Upper lobe of left lung (tissue), 6 donors: ENCODE data around the gene ZNF229. TPM values are rescaled to one million over a fixed set of nuclear protein-coding genes. Genes with fewer than 3 reads are reported as not detected.
"Not testable (repeated sequence)": the region's sequence is repeated elsewhere in the genome, so short reads cannot be mapped to it uniquely, and the experiment has no call there.

Experiments
- ATAC-seq, 2 donors: fragments of 200-7000 bp; cut with Tn5 transposase; one replicate each; pipeline ENCODE4 v1.9.1; 2022; ENCODE audit warnings: mild to moderate bottlenecking in 2 of 2, moderate library complexity in 2 of 2; ENCODE audit not compliant: low FRiP score in 2 of 2
- DNase-seq, 2 donors: peaks; one replicate each; pipeline ENCODE4 v3.0.0-alpha.2; 2019 to 2020
- H3K27ac ChIP-seq, 4 donors: fragments of 200-600 bp; sonication (generic); one replicate each; pipeline ENCODE4 v1.5.1; 2016 to 2019
- H3K27me3 ChIP-seq, 4 donors: fragments of 200-600 bp; sonication (generic); one replicate each; pipeline ENCODE4 v1.5.1; 2017 to 2019
- H3K36me3 ChIP-seq, 4 donors: fragments of 200-600 bp; sonication (generic); one replicate each; pipeline ENCODE4 v1.5.1; 2016 to 2019
- H3K4me1 ChIP-seq, 4 donors: fragments of 200-600 bp; sonication (generic); one replicate each; pipeline ENCODE4 v1.5.1; 2018 to 2019
- H3K4me3 ChIP-seq, 4 donors: fragments of 200-600 bp; sonication (generic); one replicate each; pipeline ENCODE4 v1.5.1; 2017 to 2019; ENCODE audit warnings: mild to moderate bottlenecking in 2 of 4, moderate library complexity in 1 of 4
- H3K9me3 ChIP-seq, 4 donors: fragments of 200-600 bp; sonication (generic); one replicate each; pipeline ENCODE4 v1.5.1; 2018 to 2019
- EP300 ChIP-seq, 4 donors: sonication (generic); formaldehyde crosslinking; IDR thresholded peaks; one replicate each; pipeline ENCODE4 v1.5.1; 2017; ENCODE audit warnings: antibody characterized with exemption in 4 of 4, control low read depth in 2 of 4
- POLR2A ChIP-seq, 4 donors: fragments of 450-650 bp; IDR thresholded peaks; one replicate each; pipeline ENCODE4 v1.5.1; 2016 to 2017; ENCODE audit warnings: antibody characterized with exemption in 4 of 4, mild to moderate bottlenecking in 2 of 4
- POLR2AphosphoS5 ChIP-seq, 2 donors: sonication (generic); formaldehyde crosslinking; IDR thresholded peaks; one replicate each; pipeline ENCODE4 v1.5.1; 2017; ENCODE audit warnings: antibody characterized with exemption in 2 of 2
- WGBS, 2 donors: methylation state at CpG; one replicate each; pipeline ENCODE4 v1.1.5; 2017 to 2018; 5-methylcytosine and 5-hydroxymethylcytosine counted together
- total RNA-seq, 6 donors: library from RNA; depleted of rRNA in 4 of 6; stranded (reverse); fragments of >200 nt in 4 of 6; gene quantifications; one replicate each; pipeline versions ENCODE4 v1.1.0 to v1.2.1, GENCODE V29; 2016 to 2021
- TF ChIP-seq, protein P1 (sequence below), 6 experiments: fragments of 450-650 bp in 4 of 6; fragments of 200-600 bp in 2 of 6; sonication (generic) in 2 of 6; IDR thresholded peaks; one replicate each; pipeline ENCODE4 v1.5.1; 2016 to 2019; ENCODE audit warnings: antibody characterized with exemption in 6 of 6
- donor health status: DM: no; HTN: no; CAD: no; lungs with moderate emphysema.
- donor health status: DM: no; HTN: yes; CAD: no; lungs with severe emphysema.

Gene ZNF229
- total RNA-seq, 6 donors from 2014 or later: 1.4 to 2.2 (median 1.8) TPM

DNA sequence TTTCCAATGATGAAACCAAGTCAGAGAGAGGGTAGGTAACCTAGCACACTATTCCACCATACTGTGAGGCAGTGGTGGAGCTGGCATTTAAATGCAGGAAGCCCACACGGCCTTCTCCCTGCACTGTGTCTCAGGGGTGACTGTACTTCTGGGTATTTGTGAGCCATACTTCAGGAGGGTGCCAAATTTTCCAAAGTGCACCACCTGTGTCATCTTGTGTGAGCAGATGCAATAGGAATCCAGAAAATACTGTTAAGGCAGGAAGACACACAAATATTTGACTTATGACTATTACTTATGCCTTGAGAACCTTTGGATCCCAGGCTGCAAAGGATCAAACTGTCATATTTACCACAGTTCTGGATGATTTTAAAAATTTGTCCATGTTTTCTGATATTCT is 17.3 kb downstream of the ZNF229 start:
- H3K9me3 ChIP-seq: peaks cover 28 to 94% (median 72%) of the 10 kb centered on the region in 4 donors
- no peak overlapping the region for H3K27ac ChIP-seq

DNA sequence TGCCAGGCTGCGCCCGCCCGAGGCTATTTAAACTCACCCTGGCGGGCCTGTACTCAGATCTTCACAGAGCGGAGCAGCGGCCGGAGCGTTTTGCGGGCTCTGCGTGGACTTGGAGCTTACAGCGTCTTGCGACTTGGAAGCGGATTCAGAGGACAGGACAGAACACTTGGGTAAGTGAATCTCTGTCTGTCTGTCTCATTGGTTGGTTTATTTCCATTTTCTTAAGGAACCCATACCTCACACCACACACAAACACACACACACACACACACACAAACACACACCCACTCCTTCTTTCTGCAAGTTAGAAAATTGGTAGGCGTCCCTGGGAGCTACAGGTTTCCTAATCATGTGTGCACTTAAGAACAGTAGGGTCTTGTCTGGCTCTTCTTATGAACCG is 32.7 kb downstream of the ZNF229 start:
- ATAC-seq, H3K27ac ChIP-seq, H3K27me3 ChIP-seq, H3K4me3 ChIP-seq, H3K36me3 ChIP-seq, H3K4me1 ChIP-seq: not testable (repeated sequence)
- 89% methylated on average over 6 to 10 of the region's 15 CpGs for WGBS, 2 donors
- DNase-seq: peak in 1 of 2 donors; percentile 8
- peaks cover 3 to 73% (median 23%) of the 10 kb centered on the region in 4 donors for H3K9me3 ChIP-seq

More for the DNA sequence above, 17.3 kb downstream of the ZNF229 start:
- no peak for DNase-seq
- TF ChIP-seq POLR2A (IDR thresholded peaks at IDR 0.05) (no peak), EP300 (IDR thresholded peaks at IDR 0.05) (no peak), POLR2AphosphoS5 (IDR thresholded peaks at IDR 0.05) (no peak)
- TF ChIP-seq, protein P1, sequence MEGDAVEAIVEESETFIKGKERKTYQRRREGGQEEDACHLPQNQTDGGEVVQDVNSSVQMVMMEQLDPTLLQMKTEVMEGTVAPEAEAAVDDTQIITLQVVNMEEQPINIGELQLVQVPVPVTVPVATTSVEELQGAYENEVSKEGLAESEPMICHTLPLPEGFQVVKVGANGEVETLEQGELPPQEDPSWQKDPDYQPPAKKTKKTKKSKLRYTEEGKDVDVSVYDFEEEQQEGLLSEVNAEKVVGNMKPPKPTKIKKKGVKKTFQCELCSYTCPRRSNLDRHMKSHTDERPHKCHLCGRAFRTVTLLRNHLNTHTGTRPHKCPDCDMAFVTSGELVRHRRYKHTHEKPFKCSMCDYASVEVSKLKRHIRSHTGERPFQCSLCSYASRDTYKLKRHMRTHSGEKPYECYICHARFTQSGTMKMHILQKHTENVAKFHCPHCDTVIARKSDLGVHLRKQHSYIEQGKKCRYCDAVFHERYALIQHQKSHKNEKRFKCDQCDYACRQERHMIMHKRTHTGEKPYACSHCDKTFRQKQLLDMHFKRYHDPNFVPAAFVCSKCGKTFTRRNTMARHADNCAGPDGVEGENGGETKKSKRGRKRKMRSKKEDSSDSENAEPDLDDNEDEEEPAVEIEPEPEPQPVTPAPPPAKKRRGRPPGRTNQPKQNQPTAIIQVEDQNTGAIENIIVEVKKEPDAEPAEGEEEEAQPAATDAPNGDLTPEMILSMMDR (IDR thresholded peaks at IDR 0.05): no peak
- Histone ChIP-seq H3K27me3 (no peaks in the 10 kb centered on the region), H3K36me3 (peaks cover 0 to 29% (median 6%) of the 10 kb centered on the region in 4 donors), H3K4me3 (no peak overlapping the region), H3K4me1 (no peaks in the 10 kb centered on the region)
- no peak for ATAC-seq
- 82 to 84% methylated on average over 1 of the region's 1 CpG for WGBS, 2 donors

DNA sequence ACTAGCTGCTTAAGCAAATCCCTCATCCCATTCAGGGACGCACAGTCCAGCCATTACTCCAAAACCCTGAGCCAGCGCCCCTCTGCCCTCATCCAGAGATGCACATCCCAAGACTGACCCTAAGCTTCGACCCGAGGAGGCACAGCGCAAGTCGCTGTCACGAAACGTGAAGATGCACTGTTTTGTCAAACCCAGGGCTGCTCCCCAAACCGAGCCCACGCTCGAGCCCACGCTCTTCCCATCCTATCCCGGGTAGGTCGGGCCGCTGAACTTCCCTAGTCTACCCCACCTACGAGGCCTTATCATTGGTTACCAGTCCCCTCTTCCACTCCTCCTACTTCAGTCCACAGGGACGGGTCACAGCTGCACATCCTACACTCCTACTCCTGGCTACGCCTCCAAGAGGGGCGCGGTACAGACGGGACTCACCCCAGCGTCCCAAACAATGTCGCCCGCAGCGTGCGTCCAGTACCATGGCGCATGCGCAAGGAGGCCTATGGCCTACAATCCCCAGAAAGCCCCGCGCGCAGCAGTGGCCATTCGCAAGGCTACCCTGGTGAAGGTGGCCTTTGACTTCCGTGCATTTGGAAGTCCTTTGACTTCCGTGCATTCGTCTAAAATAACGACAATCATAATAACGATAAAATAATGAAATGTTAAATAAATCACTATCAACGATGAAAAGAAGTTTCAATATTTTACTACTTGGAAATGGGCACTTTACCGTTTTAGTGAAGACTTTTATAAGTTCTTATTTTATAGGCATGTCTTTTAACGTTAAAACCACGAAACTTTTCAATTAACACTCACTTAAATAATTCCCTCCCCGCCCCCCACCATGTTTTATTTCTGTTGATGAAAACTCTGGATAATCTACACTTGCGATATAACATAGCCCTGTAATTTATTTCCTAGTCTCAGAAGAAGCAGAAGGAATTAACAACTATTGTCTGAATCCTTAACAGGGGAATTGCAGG is 46.8 kb downstream of the ZNF229 start, which contains the start of gene ZNF285:
Gene ZNF285 (minus strand): TSS at position 470 of the 977 bp plus-strand sequence. CDS start 4,395 bp downstream, outside the sequence.
- DNase-seq: peak; percentile 77 to 90
- no peaks in the 10 kb centered on the region for H3K36me3 ChIP-seq
- no peak within 1 kb of the TSS for H3K27ac ChIP-seq
- peaks cover 0 to 28% (median 13%) of the 10 kb centered on the region in 4 donors for H3K9me3 ChIP-seq
- peak in 1 of 2 donors; percentile 23 for TF ChIP-seq POLR2AphosphoS5 (IDR thresholded peaks at IDR 0.05)
- TF ChIP-seq EP300 (IDR thresholded peaks at IDR 0.05): no peak
- TF ChIP-seq POLR2A (IDR thresholded peaks at IDR 0.05): no peak
- TF ChIP-seq, protein P1 (IDR thresholded peaks at IDR 0.05): no peak
- H3K27me3 ChIP-seq: no peaks in the 10 kb centered on the region
- peak; percentile 91 to 99 for ATAC-seq
- peaks cover 0 to 4% (median 2%) of the 10 kb centered on the region in 4 donors for H3K4me1 ChIP-seq
- 9 to 10% methylated on average over 33 to 43 of the region's 43 CpGs for WGBS, 2 donors
- H3K4me3 ChIP-seq: peak within 1 kb of the TSS; percentile 29 to 55 (median 48)

DNA sequence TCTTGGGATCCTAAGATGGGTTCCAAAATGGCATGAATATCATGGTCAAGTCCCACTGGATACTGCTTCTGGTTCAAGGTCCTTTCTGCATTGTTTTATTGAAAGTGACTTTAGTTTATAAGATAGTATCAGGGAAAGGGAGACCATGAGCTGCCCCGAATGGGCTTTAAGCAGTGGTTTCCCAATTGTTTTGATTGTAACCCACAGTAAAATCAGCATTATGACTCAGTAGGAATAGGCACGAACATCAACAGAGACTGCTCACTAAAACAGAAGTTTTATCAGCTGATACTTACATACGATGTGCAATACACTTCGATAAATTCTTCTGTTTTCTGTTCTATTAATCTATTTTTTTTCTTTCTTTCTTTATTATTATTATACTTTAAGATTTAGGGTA is 59.0 kb downstream of the ZNF229 start:
- H3K9me3 ChIP-seq: peaks cover 3 to 28% (median 16%) of the 10 kb centered on the region in 4 donors
- H3K4me1 ChIP-seq, H3K27ac ChIP-seq, ATAC-seq, DNase-seq, H3K4me3 ChIP-seq, H3K27me3 ChIP-seq: not testable (repeated sequence)
- 91 to 94% methylated on average over 4 of the region's 4 CpGs for WGBS, 2 donors
- peaks cover 0 to 18% (median 2%) of the 10 kb centered on the region in 4 donors for H3K36me3 ChIP-seq

Other genes with a start within 250 kb of the ZNF229 start
- 10 to 100 TPM in 4 of 6 donors, 1 to 10 TPM in 2; 5.3 to 23.0 (median 16.8) TPM for gene ZNF227, start 235.9 kb downstream of the ZNF229 start, total RNA-seq
- gene ZNF233, start 188.6 kb downstream of the ZNF229 start, total RNA-seq: under 1 TPM in 4 of 6 donors, not detected in 2; 0.15 to 0.44 (median 0.25) TPM
- gene ZNF235, start 143.4 kb downstream of the ZNF229 start, total RNA-seq: 10 to 100 TPM in 2 of 6 donors, 1 to 10 TPM in 4; 3.0 to 16.8 (median 8.3) TPM
- gene ZNF112, start 91.8 kb downstream of the ZNF229 start, total RNA-seq: 1 to 10 TPM in 5 of 6 donors, under 1 TPM in 1; 0.44 to 6.3 (median 4.0) TPM
- 1 to 10 TPM in 4 of 6 donors, under 1 TPM in 1, not detected in 1; 0.61 to 3.8 (median 1.3) TPM for gene ZNF285, start 46.9 kb downstream of the ZNF229 start, total RNA-seq
- gene ZNF180, start 52.0 kb upstream of the ZNF229 start, total RNA-seq: 10 to 100 TPM in 3 of 6 donors, 1 to 10 TPM in 3; 6.3 to 14.3 (median 10.0) TPM
- not detected for gene CEACAM20, start 81.2 kb upstream of the ZNF229 start, total RNA-seq
- gene IGSF23, start 165.1 kb upstream of the ZNF229 start, total RNA-seq: not detected
- gene PVR, start 195.4 kb upstream of the ZNF229 start, total RNA-seq: 10 to 100 TPM; 40.5 to 89.7 (median 44.2) TPM
- gene CEACAM19, start 223.0 kb upstream of the ZNF229 start, total RNA-seq: 10 to 100 TPM in 2 of 6 donors, 1 to 10 TPM in 4; 2.8 to 13.6 (median 7.2) TPM